GM18526 (cell line): ENCODE results near the gene UTF1.

Source experiments
- POLR2A ChIP-seq: IDR thresholded peaks from 3 replicates; pipeline ENCODE4 v1.6.1; 2011; ENCODE audit not compliant: insufficient read length; ENCODE audit errors: extremely low read depth

The UTF1 gene

DNA sequence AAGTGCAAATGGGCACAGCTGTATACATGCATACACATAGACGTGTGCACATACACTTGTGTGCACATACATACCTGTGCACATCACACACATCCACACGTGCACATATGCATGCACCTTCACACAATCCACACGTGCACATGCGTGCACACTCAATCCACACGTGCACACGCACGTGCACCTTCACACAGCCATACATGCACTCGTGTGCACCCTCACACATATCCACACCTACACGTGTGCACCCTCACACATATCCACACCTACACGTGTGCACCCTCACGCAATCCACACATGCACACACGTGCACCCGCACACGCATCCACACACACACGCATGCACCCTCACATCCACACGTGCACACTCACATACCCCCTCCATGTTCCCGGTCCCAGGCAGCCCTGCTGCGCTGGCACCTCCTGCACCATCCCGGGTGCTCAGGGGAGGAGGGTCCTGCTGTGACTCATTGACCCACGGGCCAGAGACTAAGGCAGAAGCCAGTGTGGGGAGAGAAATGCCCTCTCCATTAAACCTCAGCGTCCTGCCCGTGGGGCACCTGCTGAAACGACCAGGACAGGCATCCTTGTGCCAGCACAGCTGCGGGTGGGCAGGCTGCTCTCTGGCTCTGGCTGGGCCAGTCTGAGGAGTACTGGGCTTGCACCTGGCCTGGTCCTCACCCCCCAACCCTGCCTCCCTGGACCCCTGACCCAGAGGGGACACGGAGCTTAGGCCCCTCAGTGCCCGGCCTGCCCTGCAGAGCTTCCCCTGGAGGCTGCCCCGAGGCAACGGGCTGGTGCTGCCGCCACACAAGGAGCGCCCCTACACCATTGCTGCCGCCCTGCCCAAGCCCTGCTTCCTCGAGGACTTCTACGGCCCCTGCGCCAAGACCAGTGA, 17.8 kb upstream of the UTF1 start:
- TF ChIP-seq POLR2A = no peak

DNA sequence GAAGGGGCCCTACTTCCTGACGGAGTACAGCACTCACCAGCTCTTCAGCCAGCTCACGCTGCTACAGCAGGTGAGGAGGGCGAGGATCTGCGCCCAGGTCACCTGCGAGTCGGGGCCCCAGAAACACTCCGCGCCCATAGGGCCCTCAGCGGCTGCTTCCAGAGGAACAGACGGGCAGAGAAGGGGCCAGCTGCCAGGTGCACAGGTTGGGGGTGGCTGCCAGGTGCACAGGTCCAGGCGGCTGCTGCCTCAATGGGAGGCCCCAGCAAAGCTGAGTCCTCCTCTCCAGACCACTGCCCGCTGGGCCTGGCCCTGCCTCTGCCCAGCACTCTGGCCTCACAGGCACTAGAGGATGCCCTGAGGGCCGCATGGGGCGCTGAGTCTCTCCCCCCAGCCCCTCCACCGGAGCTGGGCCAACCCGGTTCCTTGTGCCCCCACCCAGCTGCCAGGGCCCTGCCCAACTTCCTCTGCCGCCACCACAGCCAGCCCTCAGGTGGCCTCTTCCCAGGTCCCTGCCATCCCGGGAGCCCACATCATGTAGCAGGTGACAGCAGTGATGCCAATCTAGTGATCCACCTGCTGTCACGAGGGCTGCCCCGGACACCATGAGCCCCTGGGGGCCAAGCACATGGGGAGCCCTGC, 17.0 kb upstream of the UTF1 start:
- TF ChIP-seq POLR2A = no peak

DNA sequence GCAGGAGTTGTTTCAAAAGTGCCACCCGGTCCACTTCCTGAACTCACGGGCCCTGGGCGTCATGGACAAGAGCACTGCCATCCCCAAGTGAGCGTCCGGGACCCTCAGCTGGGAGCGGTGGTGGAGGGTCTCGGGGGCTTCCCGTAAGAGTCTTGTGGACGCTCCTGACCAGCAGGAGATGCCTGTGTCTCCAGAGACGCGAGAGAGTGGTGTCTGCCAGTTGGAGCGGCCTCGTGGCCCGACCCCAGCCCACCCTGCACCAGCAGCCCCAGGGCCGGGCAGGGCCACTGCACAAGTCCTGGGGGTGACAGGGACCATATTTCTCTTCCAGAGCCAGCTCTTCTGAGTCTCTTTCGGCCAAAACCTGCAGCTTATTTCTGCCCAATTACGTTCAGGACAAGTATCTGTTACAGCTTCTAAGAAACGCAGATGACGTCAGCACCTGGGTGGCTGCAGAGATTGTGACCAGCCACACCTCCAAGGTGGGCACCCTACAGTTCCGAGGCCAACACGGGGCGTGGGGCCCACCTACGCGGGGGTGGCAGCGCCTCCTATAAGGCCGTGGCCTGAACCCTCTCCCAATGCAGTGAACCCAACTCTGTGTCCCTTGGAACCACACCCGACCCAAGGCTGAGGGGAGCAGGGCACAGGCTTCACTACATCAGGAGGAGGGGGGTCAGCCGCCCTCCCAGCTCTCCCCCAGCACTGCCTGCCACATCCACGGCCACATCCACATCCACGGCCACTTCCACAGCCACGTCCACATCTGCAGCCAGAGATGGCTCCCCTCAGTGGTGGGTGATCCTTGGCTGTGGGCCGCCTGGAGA, 16.2 kb upstream of the UTF1 start:
- TF ChIP-seq POLR2A = no peak

DNA sequence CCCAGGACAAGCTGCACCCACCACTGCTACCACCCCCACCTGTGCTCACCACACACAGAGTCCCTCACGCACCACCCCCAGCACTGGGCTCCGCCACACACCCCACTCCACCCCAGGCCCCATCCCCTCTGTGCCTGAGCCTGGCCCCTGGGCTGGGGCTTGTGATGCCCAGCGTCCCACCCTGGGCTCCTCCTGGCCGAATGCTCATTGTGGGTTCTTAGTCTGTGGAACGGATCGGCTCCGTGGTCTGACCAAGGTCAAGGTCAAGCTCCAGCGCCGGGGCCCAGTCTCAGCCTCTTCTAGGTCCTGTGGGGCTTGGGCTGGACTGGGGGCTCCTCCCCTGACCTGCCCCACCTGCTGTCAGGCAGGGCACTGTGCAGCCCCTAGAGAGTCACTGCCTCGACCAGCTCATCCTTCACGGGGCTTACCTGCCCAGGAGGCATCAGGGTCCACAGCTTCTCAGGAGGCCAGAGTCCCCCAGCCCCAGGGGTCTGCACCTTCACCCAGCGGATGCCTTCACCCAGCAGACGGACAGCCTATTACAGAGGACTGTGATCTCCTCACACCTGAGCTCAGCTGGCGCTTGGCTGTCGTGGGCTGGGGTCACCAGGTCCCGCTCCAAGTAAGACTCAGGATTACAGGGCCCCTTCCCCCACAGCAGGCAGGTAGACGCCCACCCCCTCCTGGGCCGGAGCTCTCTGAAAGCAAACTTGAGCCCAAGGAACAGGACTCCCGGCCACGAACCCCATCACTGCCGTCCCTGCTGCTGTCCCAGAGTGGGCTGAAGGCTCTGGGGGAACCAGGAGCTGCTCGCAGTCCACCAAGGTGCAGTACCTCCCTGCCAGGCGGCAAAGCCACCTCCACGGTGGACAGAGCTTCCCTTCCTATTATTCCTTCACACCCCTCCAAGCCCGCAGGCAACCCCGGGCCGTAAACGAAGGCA, 15.3 kb upstream of the UTF1 start:
- TF ChIP-seq POLR2A = no peak

DNA sequence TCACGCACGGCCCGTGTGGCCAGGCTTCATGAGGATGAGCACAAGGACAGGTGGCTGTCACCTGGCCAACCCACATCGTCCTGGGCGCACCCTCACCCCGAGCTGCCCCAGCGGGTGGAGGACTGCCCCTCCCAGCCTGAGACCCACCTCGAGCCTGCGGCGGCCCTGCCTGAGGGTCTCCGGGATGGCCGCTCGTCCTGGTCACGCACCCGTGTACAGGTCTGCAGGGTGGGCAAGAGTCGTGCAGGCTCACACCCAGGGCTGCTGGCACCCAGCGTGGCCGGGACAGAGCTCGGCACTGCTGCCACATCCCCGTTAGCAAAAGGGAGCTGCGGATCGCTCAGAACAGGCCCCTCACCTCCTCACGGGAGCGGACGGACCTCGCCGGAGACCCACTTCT, 14.4 kb upstream of the UTF1 start:
- no peak for TF ChIP-seq POLR2A

DNA sequence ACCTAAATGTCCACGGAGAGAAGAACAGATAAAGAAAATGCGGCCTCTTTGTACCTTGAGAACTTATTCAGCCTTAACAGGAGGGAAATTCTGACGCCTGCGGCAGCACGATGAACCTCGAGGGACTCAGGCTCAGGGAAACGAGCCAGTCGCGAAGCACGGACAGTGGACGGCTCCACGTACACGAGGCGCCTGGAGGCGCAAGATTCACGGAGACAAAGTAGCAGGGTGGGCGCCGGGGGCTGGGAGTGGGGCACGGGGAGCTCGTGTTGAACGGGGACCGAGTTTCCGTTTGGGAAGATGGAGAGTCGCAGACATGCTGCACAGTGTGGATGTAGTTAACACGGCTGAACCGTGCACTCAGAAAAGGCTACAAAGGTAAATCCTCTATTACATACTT, 13.2 kb upstream of the UTF1 start:
- TF ChIP-seq POLR2A = no peak

DNA sequence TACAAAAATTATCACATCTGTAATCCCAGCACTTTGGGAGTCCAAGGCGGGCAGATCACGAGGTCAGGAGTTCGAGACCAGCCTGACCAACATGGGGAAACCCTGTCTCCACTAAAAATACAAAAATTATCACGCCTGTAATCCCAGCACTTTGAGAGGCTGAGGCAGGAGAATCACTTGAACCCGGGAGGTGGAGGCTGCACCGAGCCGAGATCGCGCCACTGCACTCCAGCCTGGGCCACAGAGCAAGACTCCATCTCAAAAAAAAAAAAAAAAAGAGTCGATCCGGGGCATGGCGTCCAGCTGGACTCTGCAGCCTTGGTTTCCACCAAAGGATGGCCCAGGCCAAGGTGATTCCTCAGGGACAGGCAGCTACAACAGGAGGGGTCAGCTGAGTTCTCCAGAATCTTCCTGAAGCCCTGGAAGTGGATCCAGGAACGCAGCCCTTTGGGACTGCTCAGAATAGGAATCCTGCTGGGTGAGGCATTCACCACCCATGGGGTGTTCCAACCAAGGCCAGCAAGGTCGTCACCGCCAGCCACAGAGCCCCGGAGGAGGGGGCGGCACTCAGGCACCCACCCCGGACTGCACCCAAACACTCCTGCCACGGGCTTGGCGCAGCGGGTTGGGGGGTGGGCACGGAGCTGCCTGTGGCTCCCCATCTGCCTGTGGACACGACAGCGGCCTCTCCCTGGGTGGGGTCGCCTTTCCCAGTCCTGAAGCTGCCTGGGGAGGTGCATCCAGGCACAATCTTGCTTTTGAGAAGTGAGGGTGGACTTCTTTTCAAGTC, 12.0 kb upstream of the UTF1 start:
- TF ChIP-seq POLR2A = no peak

DNA sequence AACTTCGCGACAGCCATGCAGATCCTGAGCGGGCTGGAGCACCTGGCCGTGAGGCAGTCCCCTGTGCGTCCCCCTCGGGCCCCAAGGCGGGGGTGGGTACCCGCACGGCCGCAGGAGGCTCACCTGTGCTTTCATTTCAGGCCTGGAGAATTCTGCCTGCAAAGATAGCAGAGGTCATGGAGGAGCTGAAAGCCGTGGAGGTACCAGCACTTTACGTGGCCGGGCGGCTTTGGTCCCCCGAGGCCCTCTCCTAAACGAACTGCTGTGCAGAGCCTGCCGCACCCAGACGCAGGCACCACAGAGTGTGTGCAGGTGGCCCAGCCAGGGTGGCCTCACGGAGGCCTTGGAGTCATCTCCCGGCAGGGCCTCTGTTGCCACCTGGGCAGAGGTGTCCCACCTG, 11.1 kb upstream of the UTF1 start:
- no peak for TF ChIP-seq POLR2A

DNA sequence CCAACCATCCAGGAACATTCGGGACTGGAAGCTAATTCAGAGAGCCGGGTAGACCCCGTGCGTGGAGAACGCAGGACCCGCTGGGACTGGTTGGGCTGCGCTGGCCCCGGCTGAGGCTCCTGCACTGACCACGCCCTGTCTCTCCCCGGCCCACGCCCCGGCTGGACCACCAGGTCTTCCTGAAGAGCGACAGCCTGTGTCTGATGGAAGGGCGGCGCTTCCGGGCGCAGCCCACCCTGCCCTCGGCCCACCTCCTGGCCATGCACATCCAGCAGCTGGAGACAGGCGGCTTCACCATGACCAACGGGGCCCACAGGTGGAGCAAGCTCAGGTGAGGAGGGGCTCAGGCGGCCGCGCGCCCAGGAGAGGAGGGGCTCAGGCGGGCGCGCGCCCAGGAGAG, 10.2 kb upstream of the UTF1 start:
- TF ChIP-seq POLR2A = no peak

DNA sequence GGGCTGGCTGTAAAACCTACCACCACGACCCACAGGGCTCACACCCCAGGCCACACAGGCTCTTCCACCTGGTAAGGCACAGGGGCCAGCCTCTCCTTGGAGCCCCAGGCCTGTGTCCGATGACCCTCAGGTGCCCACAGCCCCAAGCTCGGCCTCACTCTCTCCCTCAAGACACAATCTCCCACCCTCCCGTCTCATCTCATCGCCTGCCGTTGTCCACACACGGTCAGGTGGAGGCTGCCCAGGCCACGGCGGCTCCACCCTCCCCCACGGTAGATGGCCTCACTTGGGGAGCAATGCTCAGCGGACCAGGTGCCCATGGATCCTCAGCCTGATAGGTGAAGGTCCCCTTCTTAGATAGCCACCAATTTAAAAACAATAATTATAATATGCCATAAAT, 8.7 kb upstream of the UTF1 start:
- TF ChIP-seq POLR2A = no peak

DNA sequence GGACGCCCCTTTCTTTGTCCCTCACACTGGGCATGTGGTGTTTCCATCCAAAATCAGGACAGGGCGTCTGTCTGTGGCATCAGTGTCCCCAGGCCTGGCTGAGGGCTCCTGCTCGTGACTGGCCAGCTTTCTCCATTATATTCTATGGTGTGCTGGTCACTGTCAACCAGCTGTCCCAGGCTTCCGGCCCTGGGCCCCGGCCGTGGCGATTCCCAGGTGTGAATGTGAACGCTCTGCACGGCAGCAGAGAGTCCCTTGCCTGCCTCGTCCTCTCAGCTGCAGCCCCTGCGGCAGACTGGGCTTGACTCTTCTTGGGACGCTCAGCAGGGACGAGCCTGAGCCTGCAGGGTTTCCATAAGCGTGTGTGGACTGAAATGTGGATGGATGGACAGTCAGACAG, 5.9 kb upstream of the UTF1 start:
- TF ChIP-seq POLR2A = no peak

DNA sequence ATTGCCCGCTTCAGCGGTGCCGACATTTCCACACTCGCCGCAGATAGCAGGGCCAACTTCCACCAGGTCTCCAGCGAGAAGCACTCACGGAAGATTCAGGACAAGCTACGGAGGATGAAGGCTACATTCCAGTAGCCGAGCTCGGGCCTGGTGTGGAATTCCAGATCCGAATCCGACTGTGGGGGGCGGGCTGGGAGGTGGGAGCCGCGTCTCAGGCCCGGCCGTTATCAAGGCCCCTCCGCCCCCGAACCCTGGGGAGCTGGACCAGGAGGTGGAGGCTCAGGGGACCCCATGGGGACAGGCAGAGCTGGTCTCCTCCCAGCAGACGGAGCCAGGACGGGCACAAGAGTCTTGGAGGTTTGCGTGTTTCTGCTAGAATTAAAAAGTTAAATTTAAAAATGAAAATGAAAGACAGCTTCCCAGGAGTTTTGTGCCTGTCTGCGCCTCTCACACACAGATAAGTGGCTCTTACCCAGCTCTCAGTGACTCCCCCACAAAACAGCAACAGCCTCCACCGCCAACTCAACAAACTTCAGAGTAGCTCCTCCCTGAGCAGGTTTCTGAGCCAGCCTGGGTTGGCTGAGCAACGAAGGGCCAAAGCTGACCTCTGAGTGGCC, 5.2 kb upstream of the UTF1 start:
- TF ChIP-seq POLR2A = no peak

DNA sequence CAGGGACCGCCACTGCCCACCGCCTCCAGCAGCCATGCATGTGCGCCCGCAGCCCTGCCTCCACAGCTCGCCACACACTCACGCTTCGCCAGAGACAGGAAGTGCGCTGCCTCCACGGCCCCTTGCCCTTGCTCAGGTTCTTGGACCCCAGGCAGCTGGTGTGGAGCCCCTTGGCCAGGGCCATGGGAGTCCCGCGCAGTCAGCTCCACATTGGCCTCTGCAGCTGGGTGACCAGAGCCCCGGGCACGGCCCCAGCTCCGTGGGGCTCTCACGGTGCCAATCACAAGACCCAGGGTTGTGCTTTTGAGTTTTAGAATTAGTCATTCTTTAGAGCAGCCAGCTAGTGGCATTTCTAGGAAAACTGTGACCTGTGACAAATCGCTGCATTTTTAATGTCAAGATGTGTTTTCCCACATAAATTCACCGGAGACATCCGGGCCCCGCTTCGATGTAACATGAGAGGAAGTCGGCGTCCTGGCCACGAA, 4.3 kb upstream of the UTF1 start:
- TF ChIP-seq POLR2A = no peak
